H1 (cell line): ENCODE results near the gene MORN2. TPM values are rescaled to one million over a fixed set of nuclear protein-coding genes. Genes with fewer than 3 reads are reported as not detected.

Source experiments
- CTBP2 ChIP-seq: IDR thresholded peaks from 2 replicates; pipeline ENCODE4 v1.7.0; 2011; ENCODE audit warnings: borderline replicate concordance, mild to moderate bottlenecking, moderate library complexity, mixed read lengths, low read length; ENCODE audit not compliant: insufficient read depth, insufficient read length
- E2F6 ChIP-seq: IDR thresholded peaks from 2 replicates; pipeline ENCODE4 v1.6.1; 2012; ENCODE audit warnings: inconsistent platforms
- EP300 ChIP-seq, 2 experiments: IDR thresholded peaks; 1 replicate in 1 of 2; 2 replicates in 1 of 2; pipeline ENCODE4 v1.6.1; 2011 to 2012; ENCODE audit warnings: low read depth in 2 of 2, low read length in 2 of 2, mild to moderate bottlenecking in 2 of 2, borderline replicate concordance in 1 of 2, inconsistent platforms in 1 of 2, moderate library complexity in 1 of 2
- PHF8 ChIP-seq: fragments of 200-600 bp; sonication (generic); conservative IDR thresholded peaks from 2 replicates; pipeline ENCODE4 v1.7.1; 2012; ENCODE audit warnings: low read depth, mild to moderate bottlenecking, inconsistent platforms, low read length, moderate library complexity
- polyA plus RNA-seq, 7 experiments: library from polyadenylated mRNA; depleted of rRNA in 3 of 7; stranded (reverse) in 5 of 7; unstranded in 2 of 7; fragments of >200 nt in 5 of 7; fragments of 200-250 nt in 2 of 7; gene quantifications; 1 replicate in 5 of 7; 2 replicates in 1 of 7; 4 replicates in 1 of 7; pipeline versions ENCODE4 v1.2.1 to v1.2.3, GENCODE V29; 2011 to 2013; ENCODE audit warnings: missing spikeins in 2 of 7, mixed read lengths in 2 of 7
- total RNA-seq: library from RNA; stranded (reverse); fragmentation: NEBNext Ultra II Directional; extraction: Animal tissue kit (Norgen Biotek cat#: 25700); gene quantifications from 2 replicates; pipeline ENCODE4 v1.2.1, GENCODE V29; 2021

Gene MORN2
- total and polyA plus RNA-seq, 2 of the 8 experiments (the other 6 are each of a cell fraction or from before 2014, with no cell fraction given) = 7.2 to 11.3 TPM

- TF ChIP-seq E2F6 (no peak), PHF8 (no peak), CTBP2 (no peak), EP300 (IDR thresholded peaks at IDR 0.05; ENCODE audit: borderline replicate concordance in 1 of 2, low read depth in 2 of 2, low read length in 2 of 2) (no peak)
Measured at GRCh38 chr2:38907242-38907641, 31.5 kb downstream of the MORN2 start (continued).
